ENCODE measurements around the gene FHAD1. TPM values are rescaled to one million over a fixed set of nuclear protein-coding genes. Genes with fewer than 3 reads are reported as not detected.
A peak's percentile ranks its signal among the peaks of the same experiment; 100 is the strongest.

FHAD1 gene
- total and polyA plus RNA-seq, 2 experiments from 2014 or later = 0.24 to 0.74 TPM

- Histone ChIP-seq H3K4me3 (no peak overlapping the region), H3K36me3 (no peaks in the 10 kb centered on the region), H3K4me1 (ENCODE audit: low read depth) (peaks cover 12% of the 10 kb centered on the region), H3K27ac (no peak overlapping the region), H3K9me3 (ENCODE audit: low read depth) (no peaks in the 10 kb centered on the region), H3K27me3 (no peaks in the 10 kb centered on the region)
- TF ChIP-seq CTCF (IDR thresholded peaks at IDR 0.05; ENCODE audit: low read depth, low read length) = no peak
- no peak for DNase-seq (ENCODE audit: low read depth in 1 of 2, low spot score in 1 of 2)
Observed at GRCh38 chr1:15323989-15324868, 77.2 kb downstream of the FHAD1 start.

- Histone ChIP-seq H3K27ac (no peak overlapping the region), H3K4me3 (no peak overlapping the region), H3K4me1 (ENCODE audit: low read depth) (peaks cover 15% of the 10 kb centered on the region), H3K9me3 (ENCODE audit: low read depth) (no peaks in the 10 kb centered on the region), H3K27me3 (no peaks in the 10 kb centered on the region), H3K36me3 (no peaks in the 10 kb centered on the region)
- TF ChIP-seq CTCF (IDR thresholded peaks at IDR 0.05; ENCODE audit: low read depth, low read length) = no peak
- DNase-seq (ENCODE audit: low read depth in 1 of 2, low spot score in 1 of 2) = no peak
Observed at GRCh38 chr1:15324869-15325335, 77.9 kb downstream of the FHAD1 start.

DNA sequence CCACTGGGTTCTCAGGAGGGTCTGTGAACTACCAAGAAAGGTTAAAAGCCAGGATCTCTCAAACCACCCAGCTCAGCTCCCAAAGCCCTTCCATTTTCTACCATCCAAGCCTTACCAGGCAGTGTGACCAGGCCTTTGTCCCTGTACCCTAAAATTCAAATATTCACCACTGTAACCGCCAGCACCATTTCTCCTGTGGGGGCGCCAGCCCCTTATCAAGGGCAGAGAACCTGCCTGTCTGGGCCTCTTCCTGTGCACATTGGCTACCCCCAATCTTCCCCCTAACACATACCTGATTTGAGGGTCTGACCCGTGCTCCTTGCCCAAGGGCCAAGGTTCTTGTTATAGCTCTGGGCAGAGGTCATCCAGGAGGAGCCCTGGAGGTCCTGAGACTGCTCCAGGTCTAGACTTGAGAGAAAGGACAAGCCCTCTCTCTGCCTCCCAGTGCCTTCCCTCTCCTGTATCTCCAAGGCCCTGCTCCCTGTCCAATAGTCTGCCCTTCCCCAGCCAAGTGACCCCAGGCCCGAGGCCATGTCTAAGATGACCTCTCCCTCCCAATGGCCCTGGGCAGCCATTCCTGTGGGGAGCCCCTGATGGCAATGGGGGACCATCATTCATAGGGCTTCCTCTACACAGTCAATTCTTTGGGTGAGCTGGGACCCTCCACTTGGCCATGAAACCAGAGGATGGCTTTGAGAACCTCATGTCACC is 78.5 kb downstream of the FHAD1 start:
- H3K4me3 ChIP-seq = no peak overlapping the region
- H3K9me3 ChIP-seq (ENCODE audit: low read depth) = no peaks in the 10 kb centered on the region
- no peak for TF ChIP-seq CTCF (IDR thresholded peaks at IDR 0.05; ENCODE audit: low read depth, low read length)
- no peaks in the 10 kb centered on the region for H3K36me3 ChIP-seq
- H3K27me3 ChIP-seq = no peaks in the 10 kb centered on the region
- no peak overlapping the region for H3K27ac ChIP-seq
- H3K4me1 ChIP-seq (ENCODE audit: low read depth) = peaks cover 15% of the 10 kb centered on the region
- no peak for DNase-seq (ENCODE audit: low read depth in 1 of 2, low spot score in 1 of 2)

GRCh38 chr1:15326691-15327588 is 79.9 kb downstream of the FHAD1 start:
- Histone ChIP-seq H3K4me3 (no peak overlapping the region), H3K9me3 (ENCODE audit: low read depth) (no peaks in the 10 kb centered on the region), H3K36me3 (no peaks in the 10 kb centered on the region), H3K27me3 (no peaks in the 10 kb centered on the region), H3K27ac (no peak overlapping the region), H3K4me1 (ENCODE audit: low read depth) (peaks cover 15% of the 10 kb centered on the region)
- no peak for TF ChIP-seq CTCF (IDR thresholded peaks at IDR 0.05; ENCODE audit: low read depth, low read length)
- DNase-seq (ENCODE audit: low read depth in 1 of 2, low spot score in 1 of 2) = peak in 1 of 2 donors; percentile 40

Measured in cardiac muscle cell (in vitro differentiated cells and primary cell).